OCI-LY1 (cell line): ENCODE data around the gene STAG2.
"Not testable (repeated sequence)": the region's sequence is repeated elsewhere in the genome, so short reads cannot be mapped to it uniquely, and the experiment has no call there.

Source experiments
- H2AFZ ChIP-seq: fragments of 200-600 bp; sonication (generic), shearing (Covaris generic); 2 replicates; pipeline ENCODE4 v1.6.0; 2014; ENCODE audit warnings: antibody characterized with exemption, mild to moderate bottlenecking, low read length
- H3F3A ChIP-seq: fragments of 200-600 bp; sonication (generic), shearing (Covaris generic); 2 replicates; pipeline ENCODE4 v1.6.0; 2014; ENCODE audit warnings: mild to moderate bottlenecking, antibody characterized with exemption, low read length, moderate library complexity; ENCODE audit not compliant: insufficient read depth
- H3K27ac ChIP-seq: fragments of 200-600 bp; sonication (generic); 2 replicates; pipeline ENCODE4 v1.5.1; 2014; ENCODE audit warnings: low read length, mixed run types, mild to moderate bottlenecking, low read depth; ENCODE audit not compliant: poor library complexity, severe bottlenecking
- H3K27me3 ChIP-seq: fragments of 200-600 bp; sonication (generic); 2 replicates; pipeline ENCODE4 v1.6.0; 2014; ENCODE audit warnings: antibody characterized with exemption, mild to moderate bottlenecking, low read length, moderate library complexity; ENCODE audit not compliant: insufficient read depth
- H3K36me3 ChIP-seq: fragments of 200-600 bp; sonication (generic); 2 replicates; pipeline ENCODE4 v1.6.1; 2014; ENCODE audit warnings: mild to moderate bottlenecking, antibody characterized with exemption, low read length, moderate library complexity, mixed read lengths; ENCODE audit not compliant: insufficient read depth
- H3K4me1 ChIP-seq: fragments of 200-600 bp; sonication (generic); 2 replicates; pipeline ENCODE4 v1.5.1; 2014; ENCODE audit warnings: mild to moderate bottlenecking, low read length, moderate library complexity; ENCODE audit not compliant: insufficient read depth, severe bottlenecking
- H3K4me2 ChIP-seq: fragments of 200-600 bp; sonication (generic), shearing (Covaris generic); 2 replicates; pipeline ENCODE4 v1.6.1; 2014; ENCODE audit warnings: low read length
- H3K4me3 ChIP-seq: fragments of 200-600 bp; sonication (generic); 2 replicates; pipeline ENCODE4 v1.5.1; 2014; ENCODE audit warnings: low read length, low read depth, mild to moderate bottlenecking, mixed read lengths; ENCODE audit not compliant: poor library complexity, severe bottlenecking
- H3K79me2 ChIP-seq: fragments of 200-600 bp; shearing (Covaris generic); 2 replicates; pipeline ENCODE4 v1.6.1; 2016; ENCODE audit warnings: mixed run types, low read length, mixed read lengths; ENCODE audit not compliant: insufficient read depth
- H3K9ac ChIP-seq: fragments of 200-600 bp; sonication (generic), shearing (Covaris generic); 2 replicates; pipeline ENCODE4 v1.6.1; 2014; ENCODE audit warnings: mild to moderate bottlenecking, low read length, mixed read lengths
- H3K9me2 ChIP-seq: fragments of 200-600 bp; sonication (generic), shearing (Covaris generic); 2 replicates; pipeline ENCODE4 v1.6.1; 2014; ENCODE audit warnings: low read depth, mild to moderate bottlenecking, low read length, mixed read lengths
- H3K9me3 ChIP-seq: fragments of 200-600 bp; shearing (Covaris generic); 2 replicates; pipeline ENCODE4 v1.6.1; 2014; ENCODE audit warnings: low read length, mixed read lengths
- H4K20me1 ChIP-seq: fragments of 200-600 bp; sonication (generic), shearing (Covaris generic); 2 replicates; pipeline ENCODE4 v1.6.0; 2016; ENCODE audit warnings: mild to moderate bottlenecking, low read length; ENCODE audit not compliant: insufficient read depth
- EZH2 ChIP-seq: fragments of 200-600 bp; sonication (generic), shearing (Covaris generic); IDR thresholded peaks from 2 replicates; pipeline ENCODE4 v1.8.0; 2017; ENCODE audit warnings: borderline replicate concordance, mixed run types, mild to moderate bottlenecking, antibody characterized with exemption, low read length, moderate library complexity, mixed read lengths
- TF ChIP-seq, protein P1 (sequence below): fragments of 200-600 bp; sonication (generic), shearing (Covaris generic); IDR thresholded peaks from 2 replicates; pipeline ENCODE4 v1.5.1; 2017; ENCODE audit warnings: mild to moderate bottlenecking, antibody characterized with exemption, low read length, moderate library complexity, mixed read lengths

The STAG2 gene

GRCh38 chrX:124117325-124117724 is 155.8 kb downstream of the STAG2 start:
- Histone ChIP-seq H3K27me3 (no peaks in the 10 kb centered on the region), H2AFZ (no peak overlapping the region), H3K36me3 (no peaks in the 10 kb centered on the region)

DNA sequence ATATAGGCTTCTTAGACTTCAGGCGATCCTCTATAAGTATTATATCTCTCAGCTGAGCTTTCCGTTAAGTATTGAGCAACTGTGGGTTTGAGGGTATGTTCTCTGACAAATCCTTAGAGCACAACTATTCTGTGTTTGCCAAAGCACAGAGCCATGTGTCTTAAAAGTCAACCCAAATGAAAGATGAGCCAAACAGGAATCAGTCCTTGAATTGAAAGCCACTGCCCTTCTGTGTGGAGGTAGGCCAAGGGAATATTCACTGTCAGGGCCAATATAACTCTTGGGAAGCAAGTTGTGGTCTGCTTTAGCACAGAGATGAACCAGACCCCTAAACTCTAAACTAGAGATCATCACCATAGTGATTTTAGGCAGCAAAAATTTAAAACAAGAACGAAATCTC is 164.0 kb downstream of the STAG2 start:
- no peaks in the 10 kb centered on the region for H3K79me2 ChIP-seq
- no peaks in the 10 kb centered on the region for H3K27me3 ChIP-seq
- H3K4me1 ChIP-seq: no peaks in the 10 kb centered on the region
- no peak overlapping the region for H2AFZ ChIP-seq
- no peak overlapping the region for H3K27ac ChIP-seq
- H3K4me3 ChIP-seq: no peak overlapping the region
- no peaks in the 10 kb centered on the region for H3K9me2 ChIP-seq
- no peak overlapping the region for H3K4me2 ChIP-seq
- H3K9me3 ChIP-seq: no peaks in the 10 kb centered on the region
- H3K9ac ChIP-seq: no peak overlapping the region
- no peak for TF ChIP-seq EZH2
- TF ChIP-seq, protein P1, sequence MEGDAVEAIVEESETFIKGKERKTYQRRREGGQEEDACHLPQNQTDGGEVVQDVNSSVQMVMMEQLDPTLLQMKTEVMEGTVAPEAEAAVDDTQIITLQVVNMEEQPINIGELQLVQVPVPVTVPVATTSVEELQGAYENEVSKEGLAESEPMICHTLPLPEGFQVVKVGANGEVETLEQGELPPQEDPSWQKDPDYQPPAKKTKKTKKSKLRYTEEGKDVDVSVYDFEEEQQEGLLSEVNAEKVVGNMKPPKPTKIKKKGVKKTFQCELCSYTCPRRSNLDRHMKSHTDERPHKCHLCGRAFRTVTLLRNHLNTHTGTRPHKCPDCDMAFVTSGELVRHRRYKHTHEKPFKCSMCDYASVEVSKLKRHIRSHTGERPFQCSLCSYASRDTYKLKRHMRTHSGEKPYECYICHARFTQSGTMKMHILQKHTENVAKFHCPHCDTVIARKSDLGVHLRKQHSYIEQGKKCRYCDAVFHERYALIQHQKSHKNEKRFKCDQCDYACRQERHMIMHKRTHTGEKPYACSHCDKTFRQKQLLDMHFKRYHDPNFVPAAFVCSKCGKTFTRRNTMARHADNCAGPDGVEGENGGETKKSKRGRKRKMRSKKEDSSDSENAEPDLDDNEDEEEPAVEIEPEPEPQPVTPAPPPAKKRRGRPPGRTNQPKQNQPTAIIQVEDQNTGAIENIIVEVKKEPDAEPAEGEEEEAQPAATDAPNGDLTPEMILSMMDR: no peak
- H3F3A ChIP-seq: no peaks in the 10 kb centered on the region
- no peaks in the 10 kb centered on the region for H3K36me3 ChIP-seq
- H4K20me1 ChIP-seq: no peaks in the 10 kb centered on the region

More at GRCh38 chrX:124117325-124117724, 155.8 kb downstream of the STAG2 start:
- Histone ChIP-seq H3K4me3 (no peak overlapping the region), H3K4me1 (peaks cover 7% of the 10 kb centered on the region), H3K4me2 (no peak overlapping the region), H3K9ac (no peak overlapping the region), H3K9me3 (no peaks in the 10 kb centered on the region), H3K9me2 (no peaks in the 10 kb centered on the region), H3K27ac (no peak overlapping the region), H3K79me2 (no peaks in the 10 kb centered on the region), H3F3A (no peaks in the 10 kb centered on the region), H4K20me1 (no peaks in the 10 kb centered on the region)
- TF ChIP-seq, protein P1: no peak
- TF ChIP-seq EZH2: no peak

GRCh38 chrX:124127496-124127895 is 166.0 kb downstream of the STAG2 start:
- no peaks in the 10 kb centered on the region for H4K20me1 ChIP-seq
- no peaks in the 10 kb centered on the region for H3K36me3 ChIP-seq
- TF ChIP-seq, protein P1: no peak
- TF ChIP-seq EZH2: no peak
- H3K4me2 ChIP-seq: no peak overlapping the region
- H3K27me3 ChIP-seq: no peaks in the 10 kb centered on the region
- H3K9me3 ChIP-seq: no peaks in the 10 kb centered on the region
- no peaks in the 10 kb centered on the region for H3K9me2 ChIP-seq
- no peak overlapping the region for H3K27ac ChIP-seq
- no peaks in the 10 kb centered on the region for H3K79me2 ChIP-seq
- H3K4me3 ChIP-seq: no peak overlapping the region
- H3K4me1 ChIP-seq: no peaks in the 10 kb centered on the region
- H3K9ac ChIP-seq: no peak overlapping the region
- no peaks in the 10 kb centered on the region for H3F3A ChIP-seq
- H2AFZ ChIP-seq: no peak overlapping the region

DNA sequence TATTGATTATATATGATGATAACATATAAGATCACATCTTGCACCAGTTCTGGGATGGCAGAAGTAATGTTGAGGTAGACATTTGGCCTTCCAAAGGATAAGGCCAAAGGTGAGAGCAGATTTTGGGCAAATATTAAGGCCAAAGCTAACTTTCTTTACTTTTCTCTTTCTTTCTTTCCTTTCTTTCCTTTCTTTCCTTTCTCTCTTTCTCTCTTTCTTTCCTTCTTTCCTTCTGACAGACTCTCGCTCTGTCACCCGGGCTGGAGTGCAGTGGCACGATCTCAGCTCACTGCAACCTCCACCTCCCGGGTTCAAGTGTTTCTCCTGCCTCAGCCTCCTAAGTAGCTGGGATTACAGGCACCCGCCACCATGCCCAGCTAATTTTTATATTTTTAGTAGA is 170.9 kb downstream of the STAG2 start:
- not testable (repeated sequence) for H3K27me3 ChIP-seq, H3K4me3 ChIP-seq, H3K9me3 ChIP-seq, H3K36me3 ChIP-seq, H4K20me1 ChIP-seq, H3K27ac ChIP-seq, H3K9me2 ChIP-seq, H3K79me2 ChIP-seq, H3F3A ChIP-seq, H2AFZ ChIP-seq, H3K9ac ChIP-seq, H3K4me2 ChIP-seq, H3K4me1 ChIP-seq
